ENCODE measurements around the gene USP22.

Gene USP22

GRCh38 chr17:21034340-21035235 lies 8.2 kb downstream of the USP22 start:
- H3K4me3 ChIP-seq (ENCODE audit: low read depth, low read length): peak overlapping the region; percentile 2; the same call in 1 of the 2 replicates
- POLR2A ChIA-PET: interaction anchor here (0.6 to 2.5 kb wide), 2 partner anchors 8 to 10 kb away, joined by 3 to 9 read pairs; partner anchors contain the start of gene USP22
- DNase-seq (ENCODE audit: low read depth, low spot score): no peak
- CTCF ChIA-PET: interaction anchor here (1.0 to 3.2 kb wide), 2 partner anchors 9 to 14 kb away, joined by 3 to 16 read pairs; partner anchors contain the start of gene USP22
- no peak for TF ChIP-seq CTCF (IDR thresholded peaks at IDR 0.05; ENCODE audit: insufficient read depth, low read length, missing control alignments)

- ChIA-PET POLR2A (interaction anchor here (0.6 to 2.5 kb wide), 2 partner anchors 10 to 28 kb away, joined by 3 to 9 read pairs; partner anchors contain the start of gene USP22), CTCF (interaction anchor here (1.0 to 3.2 kb wide), 2 partner anchors 10 to 13 kb away, joined by 3 to 16 read pairs; partner anchors contain the start of gene USP22)
- no peak overlapping the region for H3K4me3 ChIP-seq (ENCODE audit: low read depth, low read length)
- DNase-seq (ENCODE audit: low read depth, low spot score): no peak
- no peak for TF ChIP-seq CTCF (IDR thresholded peaks at IDR 0.05; ENCODE audit: insufficient read depth, low read length, missing control alignments)
Measured at GRCh38 chr17:21033350-21033749, 9.5 kb downstream of the USP22 start.

GRCh38 chr17:21031756-21032396 lies 10.9 kb downstream of the USP22 start:
- no peak overlapping the region for H3K4me3 ChIP-seq (ENCODE audit: low read depth, low read length)
- no peak for DNase-seq (ENCODE audit: low read depth, low spot score)
- POLR2A ChIA-PET: interaction anchor here (0.8 kb wide), 1 partner anchor 11 kb away, joined by 3 read pairs; the partner anchor contains the start of gene USP22
- TF ChIP-seq CTCF (IDR thresholded peaks at IDR 0.05; ENCODE audit: insufficient read depth, low read length, missing control alignments): no peak
- CTCF ChIA-PET: interaction anchor here (1.1 to 1.5 kb wide), 4 partner anchors 8 to 12 kb away, joined by 3 to 4 read pairs (median 4); no protein-coding TSS in a partner anchor

GRCh38 chr17:21030375-21030774 lies 12.4 kb downstream of the USP22 start:
- no peak overlapping the region for H3K4me3 ChIP-seq (ENCODE audit: low read depth, low read length)
- DNase-seq (ENCODE audit: low read depth, low spot score): no peak
- CTCF ChIA-PET: interaction anchor here (1.4 kb wide), 1 partner anchor 9 kb away, joined by 4 read pairs; no protein-coding TSS in a partner anchor
- TF ChIP-seq CTCF (IDR thresholded peaks at IDR 0.05; ENCODE audit: insufficient read depth, low read length, missing control alignments): no peak
- POLR2A ChIA-PET: no interaction called here

GRCh38 chr17:21029515-21029914 lies 13.3 kb downstream of the USP22 start:
- no peak overlapping the region for H3K4me3 ChIP-seq (ENCODE audit: low read depth, low read length)
- no peak for TF ChIP-seq CTCF (IDR thresholded peaks at IDR 0.05; ENCODE audit: insufficient read depth, low read length, missing control alignments)
- ChIA-PET POLR2A (no interaction called here), CTCF (no interaction called here)
- DNase-seq (ENCODE audit: low read depth, low spot score): no peak

- TF ChIP-seq CTCF (IDR thresholded peaks at IDR 0.05; ENCODE audit: insufficient read depth, low read length, missing control alignments): no peak
- no peak for DNase-seq (ENCODE audit: low read depth, low spot score)
- no peak overlapping the region for H3K4me3 ChIP-seq (ENCODE audit: low read depth, low read length)
- CTCF ChIA-PET: interaction anchor here (0.9 to 1.1 kb wide), 2 partner anchors 10 to 14 kb away, joined by 4 to 5 read pairs; partner anchors contain the start of gene USP22
- POLR2A ChIA-PET: no interaction called here
Measured at GRCh38 chr17:21029036-21029435, 13.8 kb downstream of the USP22 start.
